SU-DHL-6 (cell line): ENCODE results near the gene ZC3H8.
"Not testable (repeated sequence)": the region's sequence is repeated elsewhere in the genome, so short reads cannot be mapped to it uniquely, and the experiment has no call there.

ENCODE experiments used
- H2AFZ ChIP-seq: fragments of 200-600 bp; sonication (generic); 2 replicates; pipeline ENCODE4 v1.6.1; 2014; ENCODE audit warnings: low read depth, mild to moderate bottlenecking, moderate library complexity, mixed read lengths, antibody characterized with exemption, low read length; ENCODE audit not compliant: severe bottlenecking
- H3F3A ChIP-seq: fragments of 200-600 bp; shearing (Covaris generic); 2 replicates; pipeline ENCODE4 v1.6.0; 2016; ENCODE audit warnings: antibody characterized with exemption, mild to moderate bottlenecking; ENCODE audit not compliant: insufficient read depth
- H3K27ac ChIP-seq: fragments of 200-600 bp; sonication (generic); 2 replicates; pipeline ENCODE4 v1.5.1; 2016; ENCODE audit warnings: low read depth, mild to moderate bottlenecking, low read length, moderate library complexity, mixed read lengths
- H3K27me3 ChIP-seq: fragments of 200-600 bp; sonication (generic), shearing (Covaris generic); 2 replicates; pipeline ENCODE4 v1.6.0; 2014; ENCODE audit warnings: mild to moderate bottlenecking, low read length
- H3K36me3 ChIP-seq: fragments of 200-600 bp; sonication (generic); 2 replicates; pipeline ENCODE4 v1.6.1; 2014; ENCODE audit warnings: mild to moderate bottlenecking, low read length, mixed read lengths
- H3K4me2 ChIP-seq: fragments of 300-600, 200-600 bp; shearing (Covaris generic), sonication (generic); 2 replicates; pipeline ENCODE4 v1.6.0; 2014; ENCODE audit warnings: low read length, low read depth, mild to moderate bottlenecking; ENCODE audit not compliant: poor library complexity, severe bottlenecking
- H3K4me3 ChIP-seq: fragments of 200-600 bp; sonication (generic); 2 replicates; pipeline ENCODE4 v1.5.1; 2014; ENCODE audit warnings: antibody characterized with exemption, low read length, mild to moderate bottlenecking, mixed read lengths; ENCODE audit not compliant: insufficient read depth, poor library complexity, severe bottlenecking
- H3K79me2 ChIP-seq: fragments of 200-600 bp; sonication (generic); 2 replicates; pipeline ENCODE4 v1.6.1; 2014; ENCODE audit warnings: mild to moderate bottlenecking, low read length, moderate library complexity; ENCODE audit not compliant: insufficient read depth
- H3K9ac ChIP-seq: fragments of 200-600 bp; sonication (generic); 2 replicates; pipeline ENCODE4 v1.7.0; 2014; ENCODE audit warnings: mild to moderate bottlenecking, low read length
- H3K9me2 ChIP-seq: fragments of 200-600 bp; sonication (generic); replicated peaks from 2 replicates; pipeline ENCODE4 v1.6.1; 2014; ENCODE audit warnings: low read length; ENCODE audit not compliant: insufficient read depth
- H3K9me3 ChIP-seq: fragments of 200-600 bp; sonication (generic); 2 replicates; pipeline ENCODE4 v1.6.1; 2014; ENCODE audit warnings: low read length, mixed read lengths; ENCODE audit not compliant: insufficient read depth
- H4K20me1 ChIP-seq: fragments of 200-600 bp; sonication (generic); 2 replicates; pipeline ENCODE4 v1.6.1; 2014; ENCODE audit warnings: low read depth, mild to moderate bottlenecking, antibody characterized with exemption, low read length, moderate library complexity, mixed read lengths
- EZH2phosphoT487 ChIP-seq: fragments of 200-600 bp; sonication (generic), shearing (Covaris generic); conservative IDR thresholded peaks from 2 replicates; pipeline ENCODE4 v1.6.1; 2018; ENCODE audit warnings: mild to moderate bottlenecking, antibody characterized with exemption, low read length, moderate library complexity, mixed read lengths
- TF ChIP-seq, protein P1 (sequence below): fragments of 200-600 bp; sonication (generic); IDR thresholded peaks from one replicate; pipeline ENCODE4 v1.5.1; 2017; ENCODE audit warnings: antibody characterized with exemption, mild to moderate bottlenecking, low read length, moderate library complexity; ENCODE audit not compliant: insufficient read depth, poor library complexity, severe bottlenecking

Gene ZC3H8

GRCh38 chr2:112293636-112294401 lies 39.0 kb upstream of the ZC3H8 start:
- Histone ChIP-seq H3K9me3 (no peaks in the 10 kb centered on the region), H3K27ac (no peak overlapping the region), H2AFZ (no peak overlapping the region), H3K79me2 (no peaks in the 10 kb centered on the region), H3K9ac (no peak overlapping the region), H3K4me3 (no peak overlapping the region), H3K4me2 (no peak overlapping the region), H3K36me3 (no peaks in the 10 kb centered on the region), H4K20me1 (no peaks in the 10 kb centered on the region), H3K9me2 (no peaks in the 10 kb centered on the region), H3F3A (no peaks in the 10 kb centered on the region), H3K27me3 (no peaks in the 10 kb centered on the region)
- TF ChIP-seq, protein P1, sequence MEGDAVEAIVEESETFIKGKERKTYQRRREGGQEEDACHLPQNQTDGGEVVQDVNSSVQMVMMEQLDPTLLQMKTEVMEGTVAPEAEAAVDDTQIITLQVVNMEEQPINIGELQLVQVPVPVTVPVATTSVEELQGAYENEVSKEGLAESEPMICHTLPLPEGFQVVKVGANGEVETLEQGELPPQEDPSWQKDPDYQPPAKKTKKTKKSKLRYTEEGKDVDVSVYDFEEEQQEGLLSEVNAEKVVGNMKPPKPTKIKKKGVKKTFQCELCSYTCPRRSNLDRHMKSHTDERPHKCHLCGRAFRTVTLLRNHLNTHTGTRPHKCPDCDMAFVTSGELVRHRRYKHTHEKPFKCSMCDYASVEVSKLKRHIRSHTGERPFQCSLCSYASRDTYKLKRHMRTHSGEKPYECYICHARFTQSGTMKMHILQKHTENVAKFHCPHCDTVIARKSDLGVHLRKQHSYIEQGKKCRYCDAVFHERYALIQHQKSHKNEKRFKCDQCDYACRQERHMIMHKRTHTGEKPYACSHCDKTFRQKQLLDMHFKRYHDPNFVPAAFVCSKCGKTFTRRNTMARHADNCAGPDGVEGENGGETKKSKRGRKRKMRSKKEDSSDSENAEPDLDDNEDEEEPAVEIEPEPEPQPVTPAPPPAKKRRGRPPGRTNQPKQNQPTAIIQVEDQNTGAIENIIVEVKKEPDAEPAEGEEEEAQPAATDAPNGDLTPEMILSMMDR = no peak
- TF ChIP-seq EZH2phosphoT487 = no peak

- Histone ChIP-seq H4K20me1 (no peaks in the 10 kb centered on the region), H3F3A (no peaks in the 10 kb centered on the region), H3K27me3 (no peaks in the 10 kb centered on the region), H3K4me2 (no peak overlapping the region), H3K27ac (no peak overlapping the region), H3K9ac (no peak overlapping the region), H3K9me2 (no peaks in the 10 kb centered on the region), H2AFZ (no peak overlapping the region), H3K36me3 (no peaks in the 10 kb centered on the region), H3K79me2 (no peaks in the 10 kb centered on the region), H3K4me3 (no peak overlapping the region), H3K9me3 (no peaks in the 10 kb centered on the region)
- TF ChIP-seq EZH2phosphoT487 = no peak
- TF ChIP-seq, protein P1 = no peak
These were observed 35.8 kb upstream of the ZC3H8 start for GRCh38 chr2:112290648-112291047.

DNA sequence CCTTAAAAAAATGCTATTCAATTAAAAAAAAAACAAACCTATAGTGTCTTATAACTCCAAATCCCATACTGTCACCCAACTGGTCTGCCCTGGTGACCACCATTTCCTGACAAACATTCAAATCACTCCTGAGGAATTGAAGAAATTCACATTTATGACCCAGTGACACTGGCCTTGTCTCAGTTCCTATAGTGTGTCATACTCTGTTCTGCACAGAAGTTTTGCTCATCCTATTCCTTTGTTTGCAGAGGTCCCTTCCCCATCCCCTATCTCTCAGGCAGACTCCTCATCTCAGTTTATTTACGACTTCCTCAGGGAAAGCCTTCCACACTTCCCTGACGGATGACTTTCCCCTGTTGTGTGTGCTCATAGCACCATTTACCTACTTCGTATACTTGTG lies 35.2 kb upstream of the ZC3H8 start:
- no peaks in the 10 kb centered on the region for H3K79me2 ChIP-seq
- no peaks in the 10 kb centered on the region for H3K27me3 ChIP-seq
- H3K9me2 ChIP-seq = no peaks in the 10 kb centered on the region
- H3K27ac ChIP-seq = no peak overlapping the region
- no peak overlapping the region for H3K4me2 ChIP-seq
- H3K9ac ChIP-seq = no peak overlapping the region
- no peak overlapping the region for H3K4me3 ChIP-seq
- TF ChIP-seq, protein P1 = no peak
- TF ChIP-seq EZH2phosphoT487 = no peak
- no peaks in the 10 kb centered on the region for H4K20me1 ChIP-seq
- no peaks in the 10 kb centered on the region for H3K9me3 ChIP-seq
- no peaks in the 10 kb centered on the region for H3K36me3 ChIP-seq
- H2AFZ ChIP-seq = no peak overlapping the region
- H3F3A ChIP-seq = no peaks in the 10 kb centered on the region

DNA sequence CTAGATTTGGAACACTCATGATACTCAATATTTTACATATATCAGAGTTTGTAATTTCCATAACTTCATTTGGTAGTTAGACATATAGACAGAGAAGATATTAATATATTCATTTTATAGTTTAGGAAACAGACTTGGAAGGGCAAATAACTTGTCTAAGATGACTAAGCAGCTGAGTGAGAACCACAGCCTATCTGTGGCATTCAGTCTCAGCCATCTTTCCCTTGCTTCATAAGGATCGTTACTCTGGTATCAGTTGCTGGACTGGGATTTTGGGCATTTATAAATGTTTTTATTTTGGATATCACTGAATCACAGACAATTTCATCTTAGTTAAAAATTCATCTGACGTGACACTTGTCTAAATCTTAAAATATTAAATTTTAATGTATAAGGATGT lies 28.7 kb upstream of the ZC3H8 start:
- H4K20me1 ChIP-seq, H3F3A ChIP-seq, H3K27ac ChIP-seq, H3K9ac ChIP-seq, H3K9me2 ChIP-seq, H3K27me3 ChIP-seq, H3K4me3 ChIP-seq, H2AFZ ChIP-seq, H3K79me2 ChIP-seq, H3K9me3 ChIP-seq, H3K4me2 ChIP-seq, H3K36me3 ChIP-seq: not testable (repeated sequence)

DNA sequence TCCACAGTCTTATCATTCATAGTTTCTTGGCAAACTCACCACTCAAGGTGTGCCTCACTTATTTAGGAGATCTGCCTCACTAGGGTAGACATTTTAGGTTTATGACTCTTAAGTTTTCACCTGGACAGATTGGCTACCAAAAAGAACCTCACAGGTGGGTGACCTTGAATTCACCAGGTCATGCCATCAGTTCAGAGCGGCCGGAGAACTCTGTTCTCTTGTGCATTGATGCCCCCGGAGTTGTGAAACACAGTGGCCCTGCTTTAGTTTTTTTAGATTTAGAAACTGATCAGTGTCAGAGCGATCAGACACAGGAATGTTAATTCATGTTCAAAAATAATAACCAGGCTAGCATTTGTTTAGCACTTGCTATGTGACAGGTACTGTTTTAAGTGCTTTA lies 27.2 kb upstream of the ZC3H8 start:
- H4K20me1 ChIP-seq, H3K4me3 ChIP-seq, H3K9ac ChIP-seq, H3K9me2 ChIP-seq, H3F3A ChIP-seq, H2AFZ ChIP-seq, H3K79me2 ChIP-seq, H3K36me3 ChIP-seq, H3K27me3 ChIP-seq, H3K4me2 ChIP-seq, H3K9me3 ChIP-seq, H3K27ac ChIP-seq: not testable (repeated sequence)
